Glomerular visceral epithelial cell (primary cell): ENCODE results near the gene LRRC42.
"Not testable (repeated sequence)": the region's sequence is repeated elsewhere in the genome, so short reads cannot be mapped to it uniquely, and the experiment has no call there.

Experiments
- DNase-seq: peaks from one replicate; pipeline ENCODE4 v3.0.0-alpha.2; 2016; ENCODE audit errors: extremely low spot score

LRRC42 gene

DNA sequence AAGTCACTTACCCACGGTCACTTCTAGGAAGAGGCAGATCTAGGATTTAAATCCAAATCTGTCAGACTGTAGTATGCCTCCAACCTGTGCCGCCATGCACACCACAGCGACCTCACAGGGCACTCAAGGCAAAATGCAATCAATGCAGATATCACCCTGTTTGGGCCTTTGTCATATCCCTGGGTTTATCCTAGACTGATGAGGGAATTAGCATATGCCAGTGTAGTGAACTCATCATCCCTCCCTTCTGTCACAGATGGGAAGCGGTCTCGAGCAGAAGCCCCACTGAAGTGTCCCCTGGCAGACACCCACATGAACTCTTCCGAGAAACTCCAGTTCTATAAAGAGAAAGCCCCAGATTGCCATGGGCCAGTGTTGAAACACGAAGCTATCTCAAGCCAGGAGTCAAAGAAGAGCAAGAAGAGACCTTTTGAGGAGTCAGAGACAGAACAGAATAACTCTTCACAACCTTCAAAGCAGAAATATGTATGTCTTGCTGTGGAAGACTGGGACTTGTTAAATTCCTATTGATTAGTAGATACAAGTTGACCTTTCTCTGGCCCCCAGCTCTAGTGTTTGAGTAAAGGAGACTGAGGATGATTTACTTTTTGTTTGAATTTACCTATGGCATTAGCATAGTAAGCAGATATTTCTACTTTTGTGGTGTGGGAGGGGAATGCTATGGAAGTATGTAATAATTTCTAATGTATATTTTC is 21.4 kb downstream of the LRRC42 start:
- no peak for DNase-seq

DNA sequence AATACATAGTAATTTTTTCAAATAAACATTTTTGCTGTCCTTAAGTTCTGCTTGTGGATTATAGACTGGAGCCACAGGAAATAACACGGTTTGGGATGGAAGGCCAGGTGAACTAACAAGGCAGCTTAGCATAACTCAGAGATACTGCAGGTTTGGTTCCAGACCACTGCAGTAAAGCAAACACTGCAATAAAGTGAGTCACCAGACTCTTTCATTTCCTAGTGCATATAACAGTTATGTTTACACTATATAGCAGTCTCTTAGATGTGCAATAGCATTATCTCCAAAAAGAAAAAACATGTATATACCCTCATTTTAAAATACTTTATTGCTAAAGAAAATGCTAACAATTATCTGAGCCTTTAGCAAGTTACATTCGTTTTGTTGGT is 22.0 kb downstream of the LRRC42 start:
- DNase-seq, result no peak

DNA sequence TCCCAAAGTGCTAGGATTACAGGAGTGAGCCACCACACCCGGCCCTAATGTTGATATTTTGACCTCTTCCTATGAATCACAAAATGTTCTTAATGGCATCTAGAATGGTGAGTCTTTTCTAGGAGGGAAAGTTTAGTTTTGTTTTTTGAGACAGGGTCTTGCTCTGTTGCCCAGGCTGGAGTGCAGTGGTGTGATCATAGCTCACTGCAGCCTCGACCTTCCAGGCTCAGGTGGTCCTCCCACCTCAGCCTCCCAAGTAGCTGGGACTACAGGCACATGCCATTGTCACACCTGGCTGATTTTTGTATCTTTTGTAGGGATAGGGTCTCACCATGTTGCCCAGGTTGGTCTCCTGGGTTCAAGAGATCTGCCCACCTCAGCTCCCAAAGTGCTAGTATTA is 23.2 kb downstream of the LRRC42 start:
- not testable (repeated sequence) for DNase-seq

DNA sequence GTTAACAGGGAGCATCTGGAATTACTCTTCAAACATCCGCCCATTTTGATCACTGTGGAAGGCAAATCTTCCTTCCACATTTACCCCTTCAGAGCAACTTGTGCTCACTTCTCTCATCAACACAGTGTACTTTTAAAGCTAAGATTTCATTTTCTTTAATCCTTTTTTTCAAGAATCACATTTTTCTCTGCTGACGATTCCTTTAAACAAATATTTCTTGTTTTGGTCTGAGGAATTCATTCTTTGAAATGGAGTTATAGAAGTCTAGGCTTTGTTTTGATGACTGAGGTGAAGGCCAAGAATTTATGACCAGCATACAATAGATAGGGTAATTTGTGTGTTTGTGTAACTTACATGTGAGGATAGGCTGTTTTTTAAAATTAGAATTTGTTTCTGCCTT is 25.6 kb downstream of the LRRC42 start:
- no peak for DNase-seq

DNA sequence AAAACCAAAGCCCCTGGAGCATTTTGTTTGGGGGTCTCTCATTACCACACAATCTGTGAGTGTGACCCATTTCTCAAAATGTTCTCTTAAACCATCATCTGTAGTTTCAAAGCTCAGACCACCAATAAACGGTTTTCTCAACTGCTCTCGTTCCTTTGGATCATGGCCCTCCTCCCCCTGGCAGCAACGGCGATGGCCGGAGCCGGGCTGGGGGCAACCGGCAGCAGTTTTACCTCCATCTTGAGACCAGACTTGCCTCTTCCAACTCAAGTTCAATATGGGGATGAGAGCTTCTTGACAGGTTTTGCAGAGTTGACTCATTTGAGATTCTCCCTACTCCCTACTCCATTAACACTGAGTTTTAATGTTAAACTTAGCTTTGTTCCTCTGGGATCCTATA is 29.7 kb downstream of the LRRC42 start:
- DNase-seq, result no peak

DNA sequence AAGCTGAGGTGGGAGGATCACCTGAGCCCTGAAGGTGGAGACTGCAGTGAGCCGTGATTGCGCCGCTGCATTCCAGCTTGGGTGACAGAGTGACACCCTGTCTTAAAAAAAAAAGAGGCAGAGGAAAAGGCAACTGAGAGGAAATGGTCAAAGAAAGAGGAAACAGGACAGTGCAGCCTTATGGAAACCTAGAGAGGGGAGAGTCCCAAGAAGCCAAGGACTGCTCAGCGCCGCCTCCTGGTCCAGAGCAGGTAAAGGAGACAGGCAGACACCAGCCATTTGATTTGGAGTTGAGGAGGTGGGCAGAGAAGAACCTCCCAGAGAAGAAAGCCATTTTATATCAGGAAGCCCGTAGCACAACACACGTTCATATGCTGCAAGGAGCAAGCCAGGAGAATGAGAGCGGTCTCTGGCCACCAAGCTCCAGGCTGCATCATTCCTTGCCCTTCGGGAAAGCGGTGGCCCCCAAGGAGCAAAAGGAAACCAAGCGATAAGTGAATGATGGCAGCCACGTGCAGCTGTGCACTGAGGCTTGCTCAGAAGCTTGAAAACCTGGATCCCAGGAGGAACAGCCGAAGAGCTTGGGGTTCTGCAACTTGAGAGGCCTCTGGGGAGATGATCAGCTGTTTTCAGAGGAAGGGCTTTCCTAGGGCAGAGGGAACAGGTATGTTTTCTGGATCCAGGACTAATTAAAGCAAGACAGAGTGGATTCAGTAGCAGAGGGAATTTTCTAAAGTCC is 33.7 kb downstream of the LRRC42 start:
- no peak for DNase-seq

DNA sequence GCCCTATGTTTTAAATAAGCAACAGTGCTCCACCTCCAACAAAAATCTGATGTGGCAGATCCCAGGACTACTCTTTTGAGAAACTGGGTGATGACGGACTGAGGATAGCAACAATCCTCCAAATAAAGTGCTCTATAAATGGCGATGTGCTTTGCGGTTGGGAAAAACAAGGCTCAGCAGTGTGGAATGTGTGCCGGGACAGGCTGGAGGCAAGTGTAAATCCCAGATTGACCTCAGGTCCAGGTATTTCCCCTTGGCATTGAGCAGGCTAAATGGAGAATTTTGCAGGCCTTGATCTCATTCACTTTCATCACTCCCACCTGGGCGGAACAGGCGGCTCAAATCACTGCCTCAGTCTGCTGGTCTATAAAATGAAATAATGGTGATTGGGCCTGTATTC is 35.1 kb downstream of the LRRC42 start:
- DNase-seq, result no peak

DNA sequence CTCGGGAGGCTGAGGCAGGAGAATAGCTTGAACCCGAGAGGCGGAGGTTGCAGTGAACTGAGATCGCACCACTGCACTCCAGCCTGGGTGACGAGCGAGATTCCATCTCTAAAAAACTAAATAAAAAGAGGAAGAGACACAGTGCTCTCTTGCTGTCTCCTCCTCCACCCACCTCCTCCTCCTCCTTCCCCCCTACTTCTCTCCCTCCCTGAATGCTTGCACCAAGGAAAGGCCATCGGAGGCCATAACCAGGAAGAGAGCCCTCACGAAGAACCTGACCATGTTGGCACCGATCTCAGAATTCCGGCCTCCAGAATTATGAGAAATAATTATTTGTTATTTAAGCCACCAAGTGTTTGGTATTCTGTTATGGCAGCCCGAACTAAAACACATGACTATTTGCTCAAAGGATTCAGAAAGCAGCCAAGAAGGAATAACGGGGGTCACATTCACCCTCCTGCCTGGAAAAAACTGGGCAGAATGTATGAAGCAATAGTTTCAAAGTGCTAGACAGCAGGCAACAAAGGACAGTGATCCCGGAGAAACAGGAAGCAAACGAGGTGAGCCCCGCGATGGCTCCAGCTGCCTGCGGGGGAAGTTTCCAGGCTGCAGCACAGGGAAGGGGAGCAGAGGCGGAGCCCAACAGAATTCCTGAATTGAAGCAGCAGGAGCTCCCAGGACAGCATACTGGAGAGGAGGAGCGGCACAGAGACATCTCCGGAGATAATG is 36.0 kb downstream of the LRRC42 start:
- DNase-seq, result peak; percentile 65

DNA sequence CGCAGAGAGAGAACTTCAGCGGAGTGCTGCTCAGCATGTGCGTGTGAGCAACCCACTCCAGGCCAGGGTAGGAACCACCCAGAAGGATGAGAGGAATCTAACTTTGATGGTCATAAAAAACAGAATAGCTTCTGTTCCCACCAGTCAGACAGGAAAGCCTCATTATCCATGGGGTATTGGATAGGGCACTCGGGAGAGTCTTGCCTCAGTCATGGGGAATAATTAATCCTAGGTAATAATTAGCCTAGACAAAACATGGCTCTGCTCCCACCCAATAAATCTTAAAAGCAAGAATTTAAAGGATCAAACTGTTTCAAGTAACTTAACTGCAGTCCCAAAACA is 36.6 kb downstream of the LRRC42 start:
- no peak for DNase-seq

DNA sequence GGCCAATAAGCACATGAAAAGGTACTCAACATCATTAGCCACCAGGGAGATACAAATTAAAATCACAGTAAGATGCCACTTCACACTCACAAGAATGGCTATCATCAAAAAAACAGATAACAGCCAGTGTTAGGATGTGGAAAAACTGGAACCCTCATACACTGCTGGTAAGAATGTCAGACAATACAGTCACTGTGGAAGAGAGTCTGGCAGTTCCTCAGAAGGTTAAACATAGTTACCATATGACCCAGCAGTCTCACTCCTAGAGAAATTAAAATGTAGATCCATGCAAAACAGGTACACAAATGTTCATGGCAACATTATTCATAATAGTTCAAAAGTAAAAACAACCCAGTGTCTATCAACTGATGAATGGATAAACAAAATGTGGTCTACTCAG is 38.6 kb downstream of the LRRC42 start:
- no peak for DNase-seq

DNA sequence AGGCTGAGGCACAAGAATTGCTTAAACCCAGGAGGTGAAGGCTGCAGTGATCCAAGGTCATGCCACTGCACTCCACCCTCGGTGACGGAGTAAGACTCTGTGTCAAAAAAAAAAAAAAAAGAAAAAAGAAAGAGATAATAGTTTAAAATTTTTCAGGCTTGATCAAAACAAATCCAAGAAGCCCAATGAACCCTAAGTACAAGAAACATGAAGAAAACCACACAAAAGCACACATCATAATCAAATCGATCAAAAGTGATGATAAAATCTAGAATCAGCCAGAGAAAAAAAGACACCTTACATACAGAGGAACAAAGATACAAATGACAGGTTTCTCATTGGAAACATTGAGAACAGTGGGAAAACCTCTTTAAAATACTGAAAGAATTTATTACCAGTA is 40.3 kb downstream of the LRRC42 start:
- no peak for DNase-seq

DNA sequence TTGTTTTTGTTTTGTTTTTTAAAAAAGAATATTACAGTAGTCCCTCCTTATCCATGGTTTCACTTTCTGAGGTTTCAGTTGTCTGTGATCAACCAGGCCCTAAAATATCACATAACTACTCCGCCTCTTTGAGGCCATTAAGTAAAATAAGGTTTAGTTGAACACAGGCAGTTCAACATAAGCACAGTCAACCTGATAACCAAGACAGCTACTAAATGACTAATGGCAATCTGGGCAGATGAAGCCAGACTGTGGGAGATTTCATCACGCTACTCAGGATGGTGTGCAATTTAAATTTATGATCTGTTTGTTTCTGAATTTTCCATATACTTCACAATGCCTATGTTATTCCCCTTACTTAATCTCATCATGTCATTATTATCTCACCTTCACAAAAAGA is 41.7 kb downstream of the LRRC42 start:
- no peak for DNase-seq

DNA sequence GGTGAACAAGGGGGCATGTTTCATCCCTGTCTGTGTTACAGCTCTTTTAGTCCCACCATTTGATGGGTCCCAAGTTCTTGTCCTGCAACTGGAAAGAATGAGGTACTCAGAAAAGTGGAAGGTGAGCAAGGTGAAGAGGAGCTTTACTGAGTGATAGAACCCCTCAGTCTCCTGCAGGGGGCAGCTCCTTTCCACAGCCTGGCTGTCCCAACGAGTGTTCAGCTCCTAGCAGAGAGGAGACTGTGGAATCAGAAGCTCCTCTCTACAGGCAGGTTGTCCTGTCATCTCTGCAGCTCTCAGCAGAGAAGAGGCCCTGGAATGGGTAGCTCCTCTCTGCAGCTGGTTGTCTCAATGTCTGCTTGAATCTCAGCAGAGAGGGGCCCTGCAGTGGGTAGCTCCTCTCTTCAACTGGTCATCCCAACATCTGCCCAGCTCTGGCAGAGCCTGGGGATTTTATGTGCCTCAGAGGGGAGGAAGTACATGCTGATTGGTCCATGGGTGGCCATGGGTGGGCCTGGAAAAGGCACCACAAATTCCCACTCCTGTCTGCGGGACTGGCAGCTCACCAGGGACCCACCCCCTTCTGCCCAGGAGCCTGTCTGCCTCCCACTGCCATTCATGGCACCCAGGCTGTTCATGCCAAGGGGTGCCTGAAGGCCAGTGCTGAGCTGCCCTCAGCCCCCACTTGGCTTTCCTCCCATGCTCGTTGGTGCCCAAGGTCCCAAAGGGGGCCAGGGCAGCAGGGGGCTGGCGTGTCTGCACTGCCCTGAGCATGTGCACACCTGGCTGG is 46.1 kb downstream of the LRRC42 start:
- no peak for DNase-seq

DNA sequence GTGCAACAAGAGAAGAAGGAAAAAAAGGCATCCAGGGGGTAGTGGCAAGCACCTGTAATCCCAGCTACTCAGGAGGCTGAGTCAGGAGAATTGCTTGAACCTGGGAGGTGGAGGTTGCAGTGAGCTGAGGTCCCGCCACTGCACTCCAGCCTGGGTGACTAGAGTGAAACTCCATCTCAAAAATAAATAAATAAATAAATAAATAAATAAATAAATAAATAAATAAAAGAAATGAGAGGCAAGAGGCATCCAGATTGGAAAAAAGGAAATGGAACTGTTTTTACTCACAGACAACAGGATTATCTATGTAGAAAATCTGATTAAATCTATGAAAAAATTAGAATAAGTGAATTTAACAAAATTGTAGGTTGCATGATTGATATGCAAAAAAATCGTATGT is 48.4 kb downstream of the LRRC42 start:
- DNase-seq, result not testable (repeated sequence)

DNA sequence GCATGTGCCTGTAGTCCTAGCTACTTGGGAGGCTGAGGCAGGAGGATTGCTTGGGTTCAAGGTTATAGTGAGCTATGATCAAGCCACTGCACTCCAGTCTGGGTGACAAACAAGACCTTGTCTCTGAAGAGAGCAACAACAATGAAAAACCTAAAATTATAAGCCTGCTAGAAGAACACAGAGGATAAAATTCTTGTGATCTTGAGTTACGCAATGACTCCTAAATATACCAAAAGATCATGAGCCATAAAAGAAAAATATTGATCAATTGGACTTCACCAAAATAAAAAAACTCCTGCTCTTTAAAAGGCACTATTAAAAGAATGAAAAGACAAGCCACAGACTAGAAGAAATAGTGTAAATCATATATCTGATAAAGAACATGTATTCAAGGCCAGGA is 49.5 kb downstream of the LRRC42 start:
- DNase-seq, result no peak

DNA sequence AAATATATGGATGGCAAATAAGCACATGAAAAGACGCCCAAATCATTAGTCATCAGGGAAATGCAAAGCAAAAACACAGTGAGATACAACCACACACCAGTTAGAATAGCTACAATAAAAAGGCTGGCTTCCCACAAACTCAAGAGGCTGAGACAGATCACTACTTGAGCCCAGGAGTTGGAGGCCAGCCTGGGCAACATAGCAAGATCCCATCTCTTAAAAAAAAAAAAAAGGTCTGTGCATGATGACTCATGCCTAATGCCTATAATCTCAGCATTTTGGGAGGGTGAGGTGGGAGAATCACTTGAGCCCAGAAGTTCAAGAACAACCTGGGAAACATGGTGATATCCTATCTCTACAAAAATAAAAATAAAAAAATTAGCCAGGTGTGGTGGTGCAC is 52.1 kb downstream of the LRRC42 start:
- no peak for DNase-seq

DNA sequence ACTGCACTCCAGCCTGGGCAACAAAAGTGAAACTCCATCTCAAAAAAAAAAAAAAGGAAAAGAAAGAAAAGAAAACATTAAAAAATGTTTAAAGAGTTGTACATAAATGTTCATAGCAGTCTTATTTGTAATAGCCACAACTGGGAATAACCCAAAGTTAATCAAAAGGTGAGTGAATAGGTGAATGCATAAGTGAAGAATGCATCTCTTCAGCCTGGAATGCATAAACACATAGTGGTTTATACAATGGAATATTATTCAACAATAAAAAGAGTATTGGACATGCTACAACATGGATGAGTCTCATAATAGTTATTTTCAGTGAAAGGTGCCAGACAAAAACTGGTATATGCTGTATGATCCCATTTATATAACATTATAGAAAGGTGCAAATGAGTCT is 53.8 kb downstream of the LRRC42 start:
- DNase-seq, result no peak

DNA sequence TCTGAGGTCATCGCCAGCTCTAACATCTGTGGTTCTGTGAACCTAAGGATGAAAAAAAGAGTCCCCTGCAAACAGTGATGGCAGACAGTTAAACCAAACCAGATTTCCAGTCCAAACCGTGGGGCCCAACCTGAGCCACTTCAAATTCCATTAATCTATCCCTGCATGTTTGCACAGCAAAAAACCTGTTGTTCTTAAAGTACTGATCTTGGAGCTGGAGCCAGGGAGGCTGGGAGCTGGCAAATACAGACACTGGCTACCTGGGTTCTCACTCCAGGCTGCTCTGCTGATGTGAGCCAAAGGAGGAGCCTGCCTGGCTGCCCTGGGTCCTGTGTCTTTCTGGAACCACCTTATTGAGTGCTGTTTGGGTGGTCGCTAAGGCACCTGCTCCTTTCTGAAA is 55.4 kb downstream of the LRRC42 start:
- no peak for DNase-seq

DNA sequence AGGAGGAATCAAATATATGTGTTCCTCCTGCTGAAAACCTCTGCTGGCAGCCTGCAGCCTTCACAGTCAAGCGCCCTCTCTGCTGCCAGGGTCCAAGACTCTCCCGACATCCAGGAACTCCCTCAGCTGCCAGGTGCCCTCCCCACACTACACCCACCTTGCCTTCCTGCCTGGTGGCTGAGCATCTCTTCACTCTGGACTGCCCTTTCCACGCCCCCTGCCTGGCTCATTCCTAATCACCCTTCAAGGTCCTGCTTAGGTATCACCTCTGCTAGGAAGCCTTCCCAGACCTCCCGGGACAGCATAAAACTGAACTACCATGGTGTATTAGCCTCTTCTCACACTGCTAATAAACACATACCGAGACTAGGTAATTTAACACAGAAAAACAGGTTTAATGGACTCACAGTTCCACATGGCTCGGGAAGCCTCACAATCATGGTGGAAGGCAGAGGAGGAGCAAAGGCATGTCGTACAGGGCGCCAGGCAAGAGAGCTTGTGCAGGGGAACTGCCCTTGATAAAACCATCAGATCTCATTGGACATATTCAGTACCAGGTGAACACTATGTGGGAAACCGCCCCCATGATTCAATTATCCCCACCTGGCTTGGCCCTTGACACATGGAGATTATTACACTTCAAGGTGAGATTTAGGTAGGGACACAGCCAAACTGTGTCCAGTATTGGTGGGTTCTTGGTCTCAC is 56.5 kb downstream of the LRRC42 start:
- DNase-seq, result no peak

DNA sequence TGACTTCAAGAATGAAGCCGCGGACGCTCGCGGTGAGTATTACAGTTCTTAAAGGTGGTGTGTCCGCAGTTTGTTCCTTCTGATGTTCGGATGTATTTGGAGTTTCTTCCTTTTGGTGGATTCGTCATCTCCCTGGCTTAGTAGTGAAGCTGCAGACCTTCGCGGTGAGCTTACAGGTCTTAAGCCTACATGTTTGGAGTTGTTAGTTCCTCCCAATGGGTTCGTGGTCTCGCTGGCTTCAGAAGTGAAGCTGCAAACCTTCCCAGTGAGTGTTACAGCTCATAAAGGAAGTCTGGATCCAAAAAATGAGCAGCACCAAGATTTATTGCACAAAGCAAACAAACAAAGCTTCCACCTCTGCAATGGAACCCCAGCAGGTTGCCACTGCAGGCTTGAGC is 57.1 kb downstream of the LRRC42 start:
- DNase-seq, result no peak

DNA sequence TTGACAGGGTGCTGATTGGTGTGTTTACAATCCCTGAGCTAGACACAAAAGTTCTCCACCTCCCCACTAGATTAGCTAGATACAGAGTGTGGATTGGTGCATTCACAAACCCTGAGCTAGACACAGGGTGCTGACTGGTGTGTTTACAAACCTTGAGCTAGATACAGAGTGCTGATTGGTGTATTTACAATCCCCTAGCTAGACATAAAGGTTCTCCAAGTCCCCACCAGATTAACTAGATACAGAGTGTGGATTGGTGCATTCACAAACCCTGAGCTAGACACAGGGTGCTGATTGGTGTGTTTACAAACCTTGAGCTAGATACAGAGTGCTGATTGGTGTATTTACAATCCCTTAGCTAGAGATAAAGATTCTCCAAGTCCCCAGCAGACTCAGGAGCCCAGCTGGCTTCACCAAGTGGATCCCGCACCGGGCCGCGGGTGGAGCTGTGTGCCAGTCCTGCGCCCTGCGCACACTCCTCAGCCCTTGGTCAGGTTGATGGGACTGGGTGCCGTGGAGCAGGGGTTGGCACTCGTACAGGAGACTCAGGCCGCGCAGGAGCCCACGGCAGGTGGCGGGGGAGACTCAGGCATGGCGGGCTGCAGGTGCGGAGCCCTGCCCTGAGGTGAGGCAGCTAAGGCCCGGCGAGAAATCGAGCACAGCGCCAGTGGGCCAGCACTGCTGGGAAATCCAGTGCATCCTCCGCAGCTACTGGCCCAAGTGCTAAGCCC is 57.8 kb downstream of the LRRC42 start:
- DNase-seq, result not testable (repeated sequence)
